HG03442 (cell line): Measurements from ENCODE around the gene LAMP1.
"Not testable (repeated sequence)": the region's sequence is repeated elsewhere in the genome, so short reads cannot be mapped to it uniquely, and the experiment has no call there.

Experiments
- ATAC-seq: cut with Tn5 transposase; IDR thresholded peaks from one replicate; pipeline ENCODE4 v1.9.1; 2021; ENCODE audit warnings: mild to moderate bottlenecking, moderate library complexity; ENCODE audit not compliant: unreplicated experiment

Gene LAMP1

GRCh38 chr13:113296823-113297369, at the start of gene LAMP1:
TSS of gene LAMP1 (plus strand) at chr13:113297239. CDS start at chr13:113297435, 196 bp downstream.
- peak; percentile 68 for ATAC-seq

GRCh38 chr13:113252516-113253095, 44.4 kb upstream of the LAMP1 start:
- ATAC-seq = no peak

- ATAC-seq = not testable (repeated sequence)
These were observed 39.1 kb upstream of the LAMP1 start for GRCh38 chr13:113257908-113258307.

GRCh38 chr13:113258321-113259054, 38.6 kb upstream of the LAMP1 start:
- ATAC-seq = no peak

- ATAC-seq = no peak
These were observed 36.0 kb upstream of the LAMP1 start for GRCh38 chr13:113260996-113261395.

GRCh38 chr13:113263016-113263415, 34.0 kb upstream of the LAMP1 start:
- ATAC-seq = not testable (repeated sequence)

- no peak for ATAC-seq
These were observed 29.2 kb upstream of the LAMP1 start for GRCh38 chr13:113267642-113268405.

- ATAC-seq = no peak
These were observed 25.0 kb upstream of the LAMP1 start for GRCh38 chr13:113272031-113272430.

GRCh38 chr13:113272701-113273181, 24.3 kb upstream of the LAMP1 start:
- no peak for ATAC-seq

- no peak for ATAC-seq
These were observed 23.7 kb upstream of the LAMP1 start for GRCh38 chr13:113273321-113273720.

- ATAC-seq = no peak
These were observed 23.0 kb upstream of the LAMP1 start for GRCh38 chr13:113273851-113274590.

- no peak for ATAC-seq
These were observed 22.3 kb upstream of the LAMP1 start for GRCh38 chr13:113274721-113275120.

- ATAC-seq = no peak
These were observed 21.7 kb upstream of the LAMP1 start for GRCh38 chr13:113275387-113275786.

GRCh38 chr13:113280126-113280525, 16.9 kb upstream of the LAMP1 start:
- ATAC-seq = no peak

GRCh38 chr13:113283904-113284303, 13.1 kb upstream of the LAMP1 start:
- no peak for ATAC-seq

GRCh38 chr13:113288880-113289279, 8.2 kb upstream of the LAMP1 start:
- ATAC-seq = no peak

GRCh38 chr13:113291129-113291528, 5.9 kb upstream of the LAMP1 start:
- no peak for ATAC-seq

- ATAC-seq = no peak
These were observed 4.8 kb upstream of the LAMP1 start for GRCh38 chr13:113292021-113292862.

GRCh38 chr13:113293686-113294085, 3.4 kb upstream of the LAMP1 start:
- ATAC-seq = no peak

GRCh38 chr13:113295776-113296175, 1.3 kb upstream of the LAMP1 start:
- no peak for ATAC-seq
